Measurements from ENCODE around the gene NEUROG2. TPM values are rescaled to one million over a fixed set of nuclear protein-coding genes. Genes with fewer than 3 reads are reported as not detected.

NEUROG2 gene
- total and polyA plus RNA-seq, 2 donors (not counting 3 experiments of a cell fraction or from before 2014, with no cell fraction given), result not detected

GRCh38 chr4:112511093-112511802 is 4.7 kb downstream of the NEUROG2 start:
- POLR2A ChIA-PET, result interaction anchor here (0.6 kb wide), 1 partner anchor 11 kb away, joined by 6 read pairs; no protein-coding TSS in a partner anchor
- FAIRE-seq, result no peak
- H4K20me1 ChIP-seq (replicated peaks; ENCODE audit: control insufficient read depth, extremely low read depth, insufficient read depth, low read length), result no peaks in the 10 kb centered on the region
- no peaks in the 10 kb centered on the region for H3K36me3 ChIP-seq (ENCODE audit: control insufficient read depth in 2 of 2, extremely low read depth in 1 of 2, insufficient read depth in 2 of 2, low read length in 2 of 2)
- H3K79me2 ChIP-seq (ENCODE audit: control insufficient read depth, insufficient read depth, low read length), result no peaks in the 10 kb centered on the region
- intact Hi-C loops (cut with micrococcal nuclease), result no loop called here
- no peak overlapping the region for H3K4me2 ChIP-seq (ENCODE audit: insufficient read depth, low read length)
- no peaks in the 10 kb centered on the region for H3K9me3 ChIP-seq (replicated peaks; ENCODE audit: control insufficient read depth, insufficient read depth, low read length)
- dilution Hi-C loops (cut with MboI; ENCODE audit: extremely low pct_ligation_motif_present, low sequenced_read_pairs), result no loop called here
- H3K4me1 ChIP-seq (ENCODE audit: control insufficient read depth, extremely low read depth, insufficient read depth, low read length), result peaks cover 12% of the 10 kb centered on the region
- TF ChIP-seq JUN (IDR thresholded peaks at IDR 0.05; ENCODE audit: borderline replicate concordance, insufficient read depth, insufficient read length, low read depth), result no peak
- TF ChIP-seq EZH2 (IDR thresholded peaks at IDR 0.05; ENCODE audit: borderline replicate concordance, low read depth, low read length, severe bottlenecking), result peak; percentile 90
- no peak for TF ChIP-seq POLR2A (IDR thresholded peaks at IDR 0.05; ENCODE audit: low read depth, low read length)
- no peak for TF ChIP-seq MAX (IDR thresholded peaks at IDR 0.05; ENCODE audit: insufficient read depth, insufficient read length)
- TF ChIP-seq MYC (IDR thresholded peaks at IDR 0.05; ENCODE audit: low read depth, low read length), result no peak
- H3K9ac ChIP-seq (replicated peaks; ENCODE audit: extremely low read depth, insufficient read depth, low read length), result no peak overlapping the region
- H3K27me3 ChIP-seq (ENCODE audit: control insufficient read depth in 2 of 2, insufficient read depth in 2 of 2, low read length in 2 of 2), result peaks cover 68 to 91% of the 10 kb centered on the region in 2 experiments
- DNase-seq (ENCODE audit: low read depth, low spot score), result no peak
- CTCF ChIA-PET, result interaction anchor here (0.9 to 2.3 kb wide), 5 partner anchors 8 to 14 kb away, joined by 3 to 16 read pairs (median 4); no protein-coding TSS in a partner anchor
- no TSS peak for BruUV-seq (replicated peaks)
- H2AFZ ChIP-seq (ENCODE audit: low read depth, low read length), result no peak overlapping the region
- H3K27ac ChIP-seq (ENCODE audit: insufficient read depth, low read depth, low read length), result no peak overlapping the region
- H3K4me3 ChIP-seq (replicated peaks in 1 of 3; ENCODE audit: insufficient read depth in 1 of 3, low read depth in 1 of 3, low read length in 3 of 3), result no peak overlapping the region
- no peaks in the 10 kb centered on the region for H3K9me1 ChIP-seq (replicated peaks; ENCODE audit: control insufficient read depth, extremely low read depth, insufficient read depth, low read length)

Measured in endothelial cell of umbilical vein (primary cell).